ENCODE results near the gene ERFL. TPM values are rescaled to one million over a fixed set of nuclear protein-coding genes. Genes with fewer than 3 reads are reported as not detected.

The ERFL gene
- total RNA-seq, 4 donors from 2014 or later = not detected

DNA sequence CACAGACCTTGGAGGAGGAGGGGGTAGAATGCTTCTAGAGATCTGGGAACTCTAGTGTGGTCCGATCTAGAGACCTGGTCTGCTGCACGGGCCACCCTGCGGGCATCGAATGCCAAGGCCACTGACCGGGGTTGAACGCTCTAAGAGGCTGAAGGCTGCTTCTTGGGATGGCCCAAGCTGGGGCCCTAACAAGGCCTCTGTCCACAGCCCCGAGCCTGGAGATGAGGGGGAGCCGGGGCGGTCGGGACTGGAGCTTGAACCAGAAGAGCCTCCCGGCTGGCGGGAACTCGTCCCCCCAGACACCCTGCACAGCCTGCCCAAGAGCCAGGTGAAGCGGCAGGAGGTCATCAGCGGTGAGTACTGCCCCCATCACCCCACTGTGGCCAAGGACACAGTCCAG is 30.0 kb downstream of the ERFL start:
- peaks cover 44 to 96% (median 57%) of the 10 kb centered on the region in 3 donors for H3K36me3 ChIP-seq
- intact Hi-C loops (cut with DNase I) = no loop called here
- no peaks in the 10 kb centered on the region for H3K4me1 ChIP-seq
- no peak for DNase-seq
- TF ChIP-seq CTCF (IDR thresholded peaks at IDR 0.05) = no peak
- TF ChIP-seq POLR2A (IDR thresholded peaks at IDR 0.05) = no peak
- H3K27ac ChIP-seq = no peak overlapping the region
- no peaks in the 10 kb centered on the region for H3K9me3 ChIP-seq
- WGBS, 2 donors = 94 to 98% methylated on average over 6 to 9 of the region's 15 CpGs
- no peaks in the 10 kb centered on the region for H3K27me3 ChIP-seq
- H3K4me3 ChIP-seq = no peak overlapping the region

- 88 to 96% methylated on average over 2 to 5 of the region's 24 CpGs for WGBS, 2 donors
- intact Hi-C loops (cut with DNase I) = no loop called here
- no peak overlapping the region for H3K4me3 ChIP-seq
- DNase-seq = no peak
- no peak overlapping the region for H3K27ac ChIP-seq
- no peaks in the 10 kb centered on the region for H3K9me3 ChIP-seq
- no peaks in the 10 kb centered on the region for H3K27me3 ChIP-seq
- peaks cover 0 to under 1% (median 0%) of the 10 kb centered on the region in 3 donors for H3K4me1 ChIP-seq
- no peak for TF ChIP-seq POLR2A (IDR thresholded peaks at IDR 0.05)
- peaks cover 43 to 96% (median 56%) of the 10 kb centered on the region in 3 donors for H3K36me3 ChIP-seq
Observed at GRCh38 chr19:41897820-41898219, 30.4 kb downstream of the ERFL start.

GRCh38 chr19:41897181-41897580 is 31.1 kb downstream of the ERFL start:
- WGBS, 2 donors = no CpG with 5 or more reads among the region's 3 CpGs
- no peak overlapping the region for H3K4me3 ChIP-seq
- H3K27ac ChIP-seq = no peak overlapping the region
- intact Hi-C loops (cut with DNase I) = no loop called here
- no peaks in the 10 kb centered on the region for H3K27me3 ChIP-seq
- H3K4me1 ChIP-seq = peaks cover 0 to 6% (median 0%) of the 10 kb centered on the region in 3 donors
- TF ChIP-seq CTCF (IDR thresholded peaks at IDR 0.05) = no peak
- no peak for TF ChIP-seq POLR2A (IDR thresholded peaks at IDR 0.05)
- H3K9me3 ChIP-seq = no peaks in the 10 kb centered on the region
- H3K36me3 ChIP-seq = peaks cover 44 to 96% (median 56%) of the 10 kb centered on the region in 3 donors
- DNase-seq = no peak

DNA sequence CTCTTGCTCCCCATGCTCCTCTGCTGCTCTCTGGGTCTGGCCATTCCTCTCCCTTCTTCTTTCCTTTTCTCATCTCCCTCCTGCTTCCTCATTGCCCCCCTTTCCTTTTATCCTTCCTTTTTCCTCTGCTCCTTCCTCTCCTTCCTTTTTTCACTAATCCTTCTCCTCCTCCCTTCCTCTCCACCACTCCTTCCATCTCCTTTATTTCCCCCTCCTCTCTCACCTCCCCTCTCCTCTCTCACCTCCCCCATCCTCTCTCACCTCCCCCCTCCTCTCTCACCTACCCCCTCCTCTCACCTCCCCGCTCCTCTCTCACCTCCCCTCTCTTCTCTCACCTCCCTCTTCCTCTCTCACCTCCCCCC is 31.7 kb downstream of the ERFL start:
- no peak for DNase-seq
- Histone ChIP-seq H3K4me1 (peaks cover 0 to 7% (median 0%) of the 10 kb centered on the region in 3 donors), H3K27me3 (no peaks in the 10 kb centered on the region), H3K36me3 (peaks cover 44 to 96% (median 51%) of the 10 kb centered on the region in 3 donors), H3K27ac (no peak overlapping the region), H3K9me3 (no peaks in the 10 kb centered on the region), H3K4me3 (no peak overlapping the region)
- TF ChIP-seq CTCF (IDR thresholded peaks at IDR 0.05) = no peak
- intact Hi-C loops (cut with DNase I) = no loop called here
- WGBS, 2 donors = 100% methylated on average over 1 of the region's 1 CpG; no CpG with 5 or more reads in 1 of the 2 donors

GRCh38 chr19:41895745-41896580 is 32.3 kb downstream of the ERFL start:
- 82 to 92% methylated on average over 5 to 15 of the region's 19 CpGs for WGBS, 2 donors
- TF ChIP-seq POLR2A (IDR thresholded peaks at IDR 0.05) (no peak), CTCF (IDR thresholded peaks at IDR 0.05) (no peak)
- H3K36me3 ChIP-seq = peaks cover 44 to 96% (median 45%) of the 10 kb centered on the region in 3 donors
- no peak overlapping the region for H3K4me3 ChIP-seq
- peaks cover 0 to 7% (median 0%) of the 10 kb centered on the region in 3 donors for H3K4me1 ChIP-seq
- no peak for DNase-seq
- intact Hi-C loops (cut with DNase I) = no loop called here
- H3K9me3 ChIP-seq = no peaks in the 10 kb centered on the region
- H3K27ac ChIP-seq = no peak overlapping the region
- no peaks in the 10 kb centered on the region for H3K27me3 ChIP-seq

Data from esophagus squamous epithelium (tissue), 5 donors.